HG03558 (cell line): ENCODE measurements around the gene SCN8A.
"Not testable (repeated sequence)": the region's sequence is repeated elsewhere in the genome, so short reads cannot be mapped to it uniquely, and the experiment has no call there.

ENCODE experiments used
- ATAC-seq: cut with Tn5 transposase; IDR thresholded peaks from one replicate; pipeline ENCODE4 v1.9.1; 2021; ENCODE audit warnings: moderate number of reproducible peaks; ENCODE audit not compliant: unreplicated experiment; ENCODE audit errors: extremely low read depth

The SCN8A gene

DNA sequence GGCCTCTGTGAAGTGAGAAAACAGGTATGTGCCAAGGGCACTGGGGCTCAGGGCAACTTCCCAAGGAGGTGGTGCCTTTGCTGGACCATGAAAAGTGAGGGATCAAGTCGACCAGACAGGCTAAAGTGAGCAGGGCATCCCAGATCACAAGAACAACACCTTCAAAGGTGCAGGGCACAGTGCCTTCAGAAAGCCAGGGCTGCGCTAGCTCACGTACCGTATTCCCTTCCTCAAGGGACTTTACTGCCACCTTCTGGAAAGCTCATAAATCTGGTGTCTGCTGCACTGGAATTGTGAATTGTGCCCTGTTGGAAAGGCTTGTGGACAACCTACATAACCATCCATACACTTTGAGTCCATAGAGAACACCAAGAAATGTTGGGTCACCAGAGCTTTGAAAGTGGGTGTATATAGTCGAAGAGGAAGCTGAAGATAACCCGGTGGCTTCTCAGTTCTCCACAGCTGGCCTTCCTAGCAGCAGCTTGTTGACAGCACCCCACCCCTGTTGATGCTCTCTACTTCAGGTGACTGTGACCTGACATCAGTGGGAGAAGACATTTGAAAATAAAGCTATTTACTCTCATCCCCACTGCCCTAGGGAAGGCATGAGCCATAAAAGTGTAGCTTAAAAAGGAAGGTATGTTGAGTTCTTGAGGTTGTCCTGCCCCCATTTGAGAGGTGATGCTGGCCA is 233.0 kb downstream of the SCN8A start:
- ATAC-seq, result no peak

GRCh38 chr12:51825216-51825615 is 234.2 kb downstream of the SCN8A start:
- ATAC-seq, result no peak

DNA sequence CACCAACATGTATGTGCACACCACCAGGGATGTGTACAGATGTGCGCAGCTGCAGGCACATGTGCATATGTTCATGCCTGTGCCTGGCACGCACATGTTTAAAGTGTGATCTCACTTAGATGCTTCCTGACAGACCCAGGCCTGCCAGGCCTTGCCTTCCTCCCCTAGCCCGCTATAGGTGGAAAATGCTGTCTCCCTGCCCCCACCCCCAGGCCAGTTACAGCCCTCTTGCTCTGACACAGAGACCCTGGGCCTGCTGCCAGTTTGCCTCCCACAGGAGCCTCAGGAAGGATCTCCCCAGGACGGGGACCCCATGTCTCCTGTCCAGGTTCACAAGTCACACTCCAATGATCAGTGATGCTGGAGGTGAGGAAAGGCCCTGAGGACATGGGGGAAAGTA is 235.8 kb downstream of the SCN8A start:
- no peak for ATAC-seq

- no peak for ATAC-seq
These were observed 237.1 kb downstream of the SCN8A start for GRCh38 chr12:51827925-51828818.

DNA sequence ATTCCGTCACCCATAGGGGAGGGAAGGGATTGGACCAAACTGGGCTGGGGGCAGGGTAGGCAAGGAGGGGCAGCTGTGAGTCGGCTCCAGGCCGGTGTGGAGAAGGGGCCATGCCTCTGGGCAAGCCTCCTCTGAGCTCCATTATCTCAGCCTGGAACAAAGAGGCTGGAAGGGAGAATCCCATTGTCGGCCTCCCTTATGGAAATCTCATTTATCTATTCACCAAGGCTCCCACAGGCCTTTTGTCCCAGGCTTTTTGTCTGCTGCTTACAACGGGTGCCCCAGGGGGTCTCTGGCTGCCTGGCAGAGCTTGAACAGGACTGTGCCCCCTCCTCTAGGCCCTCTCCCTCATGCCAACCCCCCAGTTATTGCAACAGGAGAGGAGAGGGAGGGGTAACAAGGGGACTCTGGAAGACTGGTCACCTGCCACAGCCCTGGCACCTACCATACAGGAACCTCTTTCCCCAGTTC is 238.0 kb downstream of the SCN8A start:
- no peak for ATAC-seq

DNA sequence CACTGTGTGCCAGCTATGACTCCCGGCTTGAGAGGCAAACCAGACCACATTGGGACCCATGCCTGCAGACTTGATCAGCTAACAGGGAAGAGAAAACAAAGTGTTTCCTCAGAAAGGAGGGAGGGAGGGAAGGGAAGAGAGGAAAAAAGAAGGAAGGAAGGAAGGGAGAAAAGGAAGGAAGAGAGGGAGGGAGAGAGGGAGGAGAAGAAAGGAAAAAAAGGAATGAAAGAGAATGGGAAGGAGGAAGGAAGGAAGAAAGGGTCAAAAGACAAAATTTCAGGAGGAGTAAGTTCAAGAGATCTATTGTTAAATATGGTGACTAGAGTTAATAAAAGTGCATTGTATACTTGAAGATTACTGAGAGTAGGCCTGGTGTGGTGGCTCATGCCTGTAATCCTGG is 238.6 kb downstream of the SCN8A start:
- no peak for ATAC-seq

- ATAC-seq, result not testable (repeated sequence)
These were observed 240.8 kb downstream of the SCN8A start for GRCh38 chr12:51831817-51832216.

DNA sequence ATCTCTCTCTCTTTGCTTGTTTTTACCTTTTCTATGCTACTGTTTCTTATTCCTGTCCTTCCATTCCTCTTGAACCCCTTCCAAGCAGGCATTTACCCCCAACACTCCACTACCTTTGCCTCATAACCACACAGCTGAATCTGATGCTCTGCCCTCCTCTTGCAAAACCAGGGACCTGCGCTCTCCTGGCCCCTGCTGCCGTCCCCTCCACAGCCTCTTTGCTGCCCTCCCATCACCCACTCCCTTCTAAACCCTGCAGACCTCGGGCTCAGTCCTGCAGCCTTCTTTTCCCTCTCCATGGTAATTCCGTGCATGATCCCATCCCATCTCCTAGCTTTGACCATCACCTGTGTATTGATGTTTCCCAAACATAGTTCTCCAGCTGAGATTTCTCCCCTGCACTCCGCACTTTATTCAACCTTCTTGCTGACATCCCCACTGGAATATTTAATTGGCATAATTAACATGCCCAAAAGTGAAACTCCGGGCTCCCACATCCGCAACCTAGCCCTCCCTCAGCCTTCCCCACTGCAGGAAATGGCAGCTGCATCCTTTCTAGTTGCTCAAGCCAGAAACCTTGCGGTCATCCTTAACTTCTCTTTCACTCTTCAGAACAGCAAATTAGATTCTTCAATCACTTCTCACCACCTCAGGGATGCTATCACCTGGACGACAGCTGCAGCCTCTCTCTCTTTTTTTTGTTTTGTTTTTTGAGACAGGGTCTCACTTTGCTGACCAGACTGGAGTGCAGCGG is 241.5 kb downstream of the SCN8A start:
- ATAC-seq, result no peak

DNA sequence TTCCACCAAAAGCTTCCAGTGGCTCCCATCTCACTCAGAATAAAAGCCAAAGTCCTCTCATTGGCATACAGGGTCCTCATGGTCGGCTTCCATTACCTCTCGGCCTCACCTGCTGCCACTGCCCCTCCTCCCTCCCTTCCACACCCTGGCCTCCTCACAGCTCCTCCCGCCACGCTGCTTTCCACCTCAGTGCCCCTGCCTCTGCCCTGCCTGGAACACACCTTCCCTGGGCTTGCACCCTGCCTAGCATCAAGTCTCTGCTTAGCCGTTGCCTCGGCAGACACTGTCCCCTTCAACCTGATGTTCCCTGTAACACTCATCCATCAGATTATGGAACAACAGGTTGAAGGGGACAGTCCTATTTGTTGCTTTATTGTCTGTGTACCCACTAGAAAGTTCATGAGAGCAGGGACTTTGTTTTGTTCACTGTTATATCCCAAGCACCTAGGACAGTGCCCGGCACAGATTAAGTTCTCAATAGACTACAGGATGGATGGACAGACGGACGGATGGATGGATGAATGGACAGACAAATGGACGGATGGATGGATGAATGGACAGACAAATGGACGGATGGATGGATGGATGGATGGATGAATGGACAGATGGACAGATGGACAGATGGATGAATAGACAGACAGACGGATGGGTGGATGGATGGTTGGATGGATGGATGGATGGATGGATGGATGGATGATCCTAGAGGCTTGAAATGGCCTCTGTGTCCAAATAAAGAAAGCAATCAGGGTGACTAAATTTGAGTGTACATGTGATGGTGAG is 242.6 kb downstream of the SCN8A start:
- ATAC-seq, result no peak

DNA sequence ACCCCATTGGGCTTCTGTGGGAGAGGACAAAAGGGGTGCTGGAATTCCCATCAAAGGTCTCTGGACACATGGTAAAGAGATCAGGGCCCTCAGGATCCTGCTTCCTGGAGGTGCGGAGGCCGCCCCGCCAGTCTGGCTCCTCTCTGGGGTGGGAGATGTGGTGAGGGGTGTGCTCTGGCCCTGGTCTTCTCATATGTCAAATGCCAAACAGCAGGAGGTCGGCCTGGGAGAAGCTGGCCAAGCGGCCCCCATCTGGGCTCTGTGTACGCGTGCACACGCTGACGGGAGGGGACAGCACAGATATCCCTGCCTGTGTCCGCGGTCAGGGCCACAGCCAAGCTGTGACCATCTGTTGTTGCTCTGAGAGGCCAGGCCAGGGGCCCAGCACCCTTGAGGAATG is 243.4 kb downstream of the SCN8A start:
- no peak for ATAC-seq

DNA sequence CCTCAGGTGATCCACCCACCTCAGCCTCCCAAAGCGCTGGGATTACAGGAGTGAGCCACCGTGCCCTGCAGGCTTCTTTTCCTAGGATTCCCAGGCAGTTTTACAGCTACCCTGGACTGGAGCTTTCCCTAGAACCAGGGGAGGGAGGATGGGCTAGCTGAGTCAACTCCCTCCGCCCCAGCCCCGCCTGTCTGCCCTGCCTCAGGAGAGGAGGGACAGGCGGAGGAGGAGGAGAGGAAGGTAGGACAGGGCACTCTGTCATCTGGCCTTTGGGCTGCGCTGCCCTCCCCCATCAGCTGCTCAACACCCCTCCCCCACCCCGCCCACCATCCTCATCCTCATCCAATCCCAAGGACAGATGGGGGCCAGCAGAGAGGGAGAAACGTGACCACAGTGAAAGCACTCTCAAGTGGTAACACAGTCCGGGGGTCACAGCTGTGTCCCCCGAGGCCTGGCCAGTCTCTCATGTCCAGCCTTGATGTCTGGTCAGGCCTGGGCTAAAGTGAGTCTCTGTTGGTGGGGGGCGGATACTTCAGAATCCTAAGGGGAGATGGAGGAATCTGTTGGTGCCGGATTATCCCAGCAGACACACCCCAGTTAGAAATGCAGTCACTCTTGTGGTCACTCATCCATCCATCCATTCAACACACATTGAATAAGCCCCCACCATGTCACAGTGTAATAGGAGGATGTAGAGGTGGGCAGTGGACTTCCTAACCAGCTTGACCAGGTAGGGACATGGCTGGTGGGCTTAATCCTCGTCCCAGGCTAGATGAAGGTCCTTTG is 245.2 kb downstream of the SCN8A start:
- no peak for ATAC-seq

- no peak for ATAC-seq
These were observed 245.8 kb downstream of the SCN8A start for GRCh38 chr12:51836827-51837173.

DNA sequence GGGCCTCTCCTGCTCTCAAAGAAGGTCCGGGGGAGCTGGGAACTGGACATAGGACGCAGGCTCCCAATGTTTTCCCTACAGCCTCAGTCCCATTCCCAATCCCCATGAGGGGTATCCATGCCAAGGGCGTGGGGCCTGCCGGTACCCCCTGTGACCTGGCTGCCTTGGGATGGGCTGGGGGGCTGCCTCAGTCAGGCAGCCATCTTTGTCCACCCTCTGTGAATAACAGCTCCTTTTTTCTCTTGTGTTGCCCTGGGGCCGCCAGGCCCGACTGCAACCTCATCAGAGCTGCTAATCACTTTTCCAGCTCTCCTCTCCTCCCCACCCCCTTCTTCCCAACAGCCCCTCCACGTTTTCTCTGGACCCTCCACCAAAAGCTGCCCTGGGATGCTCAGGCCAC is 246.3 kb downstream of the SCN8A start:
- ATAC-seq, result no peak

- no peak for ATAC-seq
These were observed 247.0 kb downstream of the SCN8A start for GRCh38 chr12:51838036-51838435.

GRCh38 chr12:51838762-51839161 is 247.7 kb downstream of the SCN8A start:
- no peak for ATAC-seq

DNA sequence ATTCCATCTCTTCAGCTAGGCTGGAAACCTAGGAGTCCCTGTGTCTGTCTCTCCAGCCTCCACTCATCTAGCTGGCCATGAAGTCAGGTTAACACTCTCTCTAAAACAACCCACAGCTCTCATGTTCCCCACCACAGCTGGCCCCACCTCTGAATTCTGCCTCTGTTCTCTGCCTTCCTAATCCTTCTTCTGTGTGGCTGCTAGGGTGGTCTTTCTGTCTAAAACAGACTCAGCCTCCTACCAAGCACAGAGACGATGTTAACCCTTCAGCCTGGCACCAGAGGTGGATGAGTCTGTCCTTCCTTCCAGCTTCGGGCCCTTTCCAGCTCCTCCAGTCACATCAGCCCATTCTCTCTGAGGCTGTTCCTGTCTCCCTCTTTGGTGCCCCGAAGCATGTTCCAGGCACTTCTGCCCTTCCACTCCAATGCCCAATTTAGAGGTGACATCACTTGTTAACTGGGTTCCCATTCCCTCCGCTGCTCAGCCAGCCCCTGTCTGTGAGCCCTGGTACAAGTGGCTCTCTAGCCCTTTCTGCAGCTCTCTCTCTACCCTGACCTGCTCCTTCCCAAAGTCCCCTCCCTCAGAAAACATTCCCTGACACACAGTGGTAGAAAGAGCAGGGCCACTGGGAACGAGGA is 248.4 kb downstream of the SCN8A start:
- no peak for ATAC-seq

GRCh38 chr12:51840966-51841365 is 249.9 kb downstream of the SCN8A start:
- no peak for ATAC-seq

- no peak for ATAC-seq
These were observed 250.7 kb downstream of the SCN8A start for GRCh38 chr12:51841727-51842126.

GRCh38 chr12:51844854-51845253 is 253.8 kb downstream of the SCN8A start:
- no peak for ATAC-seq
